Activated T-cell treated with anti-CD3 and anti-CD28 coated beads, Interleukin-2, amount 50 U/mL, for 24 hours (primary cell): ENCODE measurements around the gene ENTPD8.

ENCODE experiments used
- DNase-seq: peaks from one replicate; pipeline ENCODE4 v3.0.0-alpha.2; 2020
- H3K27ac Mint-ChIP-seq: 2 replicates; pipeline ENCODE4 v1.8.0; 2020; ENCODE audit warnings: mild to moderate bottlenecking, mixed read lengths
- H3K27me3 Mint-ChIP-seq: 2 replicates; pipeline ENCODE4 v1.8.0; 2020; ENCODE audit warnings: mixed read lengths
- H3K36me3 Mint-ChIP-seq: 2 replicates; pipeline ENCODE4 v1.8.0; 2020; ENCODE audit warnings: low read depth, mixed read lengths
- H3K4me1 Mint-ChIP-seq: 2 replicates; pipeline ENCODE4 v1.8.0; 2020; ENCODE audit warnings: low read depth, mixed read lengths
- H3K4me3 Mint-ChIP-seq: 2 replicates; pipeline ENCODE4 v1.8.0; 2020; ENCODE audit warnings: mild to moderate bottlenecking, moderate library complexity, mixed read lengths
- H3K9me3 Mint-ChIP-seq: 2 replicates; pipeline ENCODE4 v1.8.0; 2020; ENCODE audit warnings: mixed read lengths

Gene ENTPD8

DNA sequence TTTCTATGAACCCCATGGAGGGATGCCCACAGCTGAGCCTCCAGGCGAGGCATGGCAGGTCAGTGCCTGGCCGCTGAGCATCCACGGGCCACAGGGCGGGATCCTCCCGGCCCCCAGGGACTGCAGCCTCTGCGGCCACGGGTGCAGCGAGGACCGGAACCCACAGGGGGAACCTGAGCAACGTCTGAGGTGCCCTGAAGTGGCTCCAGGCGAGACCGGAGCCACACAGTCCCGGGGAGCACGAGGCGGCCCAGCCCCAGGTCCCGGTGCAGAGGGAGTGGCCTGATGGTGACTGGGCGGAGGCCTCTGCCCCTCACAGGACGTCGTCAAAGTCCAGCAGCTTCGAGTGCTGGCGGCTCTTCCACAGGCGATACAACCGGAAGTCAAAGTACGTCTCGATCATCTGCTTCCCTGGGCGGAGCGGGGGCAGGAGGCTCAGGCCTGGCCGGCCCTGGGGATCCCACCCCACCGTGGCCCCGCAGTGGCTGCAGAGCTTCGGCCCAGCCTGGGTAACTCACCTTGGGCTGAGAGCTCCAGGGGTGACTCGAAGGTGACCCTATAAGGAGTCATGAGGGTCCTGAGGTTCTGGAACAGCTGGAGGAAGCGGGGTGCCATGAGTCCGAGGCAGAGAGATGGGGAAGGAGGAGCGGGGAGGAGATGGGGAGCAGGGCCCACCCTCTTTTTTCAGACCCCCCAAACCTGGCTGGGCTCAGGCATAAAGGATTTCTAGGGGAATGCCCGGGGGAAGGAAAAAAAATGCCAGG lies 8.1 kb upstream of the ENTPD8 start:
- Mint-ChIP-seq H3K27me3 (peaks cover 5% of the 10 kb centered on the region), H3K27ac (no peak overlapping the region), H3K4me3 (no peak overlapping the region), H3K4me1 (peaks cover 33% of the 10 kb centered on the region), H3K9me3 (no peaks in the 10 kb centered on the region), H3K36me3 (peaks cover 34% of the 10 kb centered on the region)
- DNase-seq = no peak

DNA sequence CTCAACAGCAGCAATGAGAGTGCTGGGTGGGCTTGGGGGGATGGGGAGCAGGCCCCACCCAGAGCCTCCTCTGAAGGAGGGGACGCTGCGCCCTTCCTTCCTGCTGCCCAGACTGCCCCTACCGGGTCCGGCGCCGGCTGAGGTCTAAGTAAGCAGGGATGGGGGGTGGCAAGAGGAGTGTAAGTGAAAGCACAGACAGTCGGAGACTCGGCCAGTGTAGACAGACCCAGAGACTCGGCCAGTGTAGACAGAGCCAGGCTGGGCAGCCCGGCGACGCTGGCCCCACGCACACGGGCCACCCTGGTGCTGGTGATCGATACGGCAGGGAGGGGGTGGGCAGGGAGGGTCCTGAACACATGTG lies 7.4 kb upstream of the ENTPD8 start:
- peaks cover 31% of the 10 kb centered on the region for H3K36me3 Mint-ChIP-seq
- H3K9me3 Mint-ChIP-seq = no peaks in the 10 kb centered on the region
- no peak overlapping the region for H3K4me3 Mint-ChIP-seq
- H3K27me3 Mint-ChIP-seq = peaks cover 8% of the 10 kb centered on the region
- peaks cover 30% of the 10 kb centered on the region for H3K4me1 Mint-ChIP-seq
- H3K27ac Mint-ChIP-seq = no peak overlapping the region
- DNase-seq = no peak

DNA sequence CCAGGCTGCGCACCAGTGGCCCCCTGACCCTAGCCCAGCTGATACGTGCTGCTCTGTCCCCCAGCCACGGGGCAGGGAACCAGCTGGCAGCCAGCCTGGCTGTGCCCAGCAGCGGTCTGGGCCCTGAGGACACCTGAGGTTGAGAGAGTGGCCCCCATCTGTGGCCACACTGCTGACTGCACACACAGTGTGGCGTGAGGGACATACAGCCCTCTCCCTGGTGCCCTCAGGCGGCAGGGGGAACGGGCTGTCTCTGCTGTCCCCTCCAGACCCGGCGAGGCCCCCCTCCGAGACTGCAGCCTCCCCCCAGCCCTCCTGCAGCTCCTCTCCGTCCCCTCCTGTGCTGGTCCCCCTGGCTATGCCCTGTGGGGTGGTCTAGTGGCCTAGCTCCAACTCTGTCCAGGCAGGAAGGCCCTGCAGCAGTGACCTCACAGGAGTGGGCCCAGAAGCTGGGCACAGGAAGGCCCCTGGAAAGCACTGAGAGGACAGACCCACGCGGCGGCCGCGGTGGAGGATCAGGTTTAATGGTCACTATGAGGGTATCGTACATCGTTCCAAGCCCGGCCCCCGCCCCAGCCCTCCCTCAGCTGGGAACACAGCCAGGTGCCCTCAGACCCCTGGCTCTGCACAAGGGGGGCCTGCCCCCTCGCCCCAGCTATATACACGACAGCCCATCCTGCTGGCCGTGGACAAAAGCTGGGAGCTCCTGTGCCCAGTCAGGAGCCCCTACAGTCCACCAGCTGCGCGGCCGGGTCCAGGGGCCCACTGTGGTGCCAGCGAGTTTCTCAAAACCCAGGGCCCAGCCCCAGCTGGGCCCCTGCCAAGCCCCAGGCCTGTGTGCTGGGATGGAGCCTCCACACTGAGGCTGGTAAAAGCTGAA lies 6.8 kb upstream of the ENTPD8 start:
- Mint-ChIP-seq H3K27me3 (peaks cover 11% of the 10 kb centered on the region), H3K9me3 (no peaks in the 10 kb centered on the region), H3K27ac (no peak overlapping the region), H3K4me1 (peaks cover 26% of the 10 kb centered on the region), H3K4me3 (no peak overlapping the region), H3K36me3 (peaks cover 27% of the 10 kb centered on the region)
- no peak for DNase-seq

DNA sequence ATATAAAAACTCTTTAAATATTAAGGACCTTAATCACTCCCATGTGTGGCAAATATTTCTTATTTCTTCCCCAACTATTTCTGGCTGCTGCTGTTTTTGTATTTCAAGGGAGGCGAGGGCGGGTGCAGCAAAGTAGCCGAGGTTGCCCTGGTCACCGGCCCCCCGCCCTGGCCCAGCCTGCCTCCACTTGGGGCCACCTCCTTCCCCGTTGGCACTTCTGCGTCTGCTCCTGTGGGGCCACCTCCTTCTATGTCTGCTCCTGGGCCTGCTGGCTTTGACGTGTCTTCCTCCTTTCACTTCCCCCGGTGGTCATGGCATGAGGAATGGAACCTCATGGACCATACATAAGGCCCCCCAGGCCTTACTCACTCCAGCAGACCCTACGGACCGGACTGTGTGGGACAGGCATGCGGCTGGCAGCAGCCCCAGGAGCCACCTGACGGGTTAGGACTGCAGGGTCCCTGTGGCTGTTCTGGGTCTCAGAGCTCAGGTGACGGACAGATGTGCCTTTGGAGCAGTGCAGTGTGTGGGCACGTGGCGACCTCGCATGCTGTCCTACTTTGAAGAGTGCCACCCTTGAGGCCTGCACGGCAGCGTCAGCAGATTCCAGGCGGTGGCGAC lies 5.8 kb upstream of the ENTPD8 start:
- Mint-ChIP-seq H3K4me1 (peaks cover 19% of the 10 kb centered on the region), H3K27me3 (peaks cover 18% of the 10 kb centered on the region), H3K9me3 (no peaks in the 10 kb centered on the region), H3K36me3 (peaks cover 18% of the 10 kb centered on the region), H3K4me3 (no peak overlapping the region), H3K27ac (no peak overlapping the region)
- no peak for DNase-seq

DNA sequence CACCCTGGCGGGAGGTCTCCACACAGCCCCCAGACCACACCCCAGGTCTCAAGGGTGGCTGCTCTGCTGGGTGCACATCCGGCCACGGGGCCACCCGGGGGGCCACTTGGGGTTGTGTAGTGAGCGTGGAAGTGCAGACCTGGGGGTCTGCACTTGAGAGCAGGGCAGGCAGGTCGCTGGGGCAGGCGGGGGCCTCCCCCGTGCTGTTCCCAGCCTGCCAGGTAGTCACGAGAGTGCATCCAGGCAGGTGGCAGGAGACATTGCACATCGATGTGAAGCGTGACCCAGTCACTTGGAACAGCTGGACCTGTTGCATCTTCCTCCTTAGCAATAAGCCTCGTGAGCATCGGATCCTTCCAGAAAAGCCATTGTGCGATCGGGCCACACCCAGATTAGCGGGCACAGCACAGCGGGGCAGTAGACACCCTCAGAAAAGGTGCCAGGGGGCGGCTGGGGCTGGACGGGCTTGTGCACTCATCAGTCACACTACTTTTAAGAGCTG lies 4.8 kb upstream of the ENTPD8 start:
- Mint-ChIP-seq H3K27ac (no peak overlapping the region), H3K27me3 (peaks cover 20% of the 10 kb centered on the region), H3K36me3 (peaks cover 18% of the 10 kb centered on the region)

DNA sequence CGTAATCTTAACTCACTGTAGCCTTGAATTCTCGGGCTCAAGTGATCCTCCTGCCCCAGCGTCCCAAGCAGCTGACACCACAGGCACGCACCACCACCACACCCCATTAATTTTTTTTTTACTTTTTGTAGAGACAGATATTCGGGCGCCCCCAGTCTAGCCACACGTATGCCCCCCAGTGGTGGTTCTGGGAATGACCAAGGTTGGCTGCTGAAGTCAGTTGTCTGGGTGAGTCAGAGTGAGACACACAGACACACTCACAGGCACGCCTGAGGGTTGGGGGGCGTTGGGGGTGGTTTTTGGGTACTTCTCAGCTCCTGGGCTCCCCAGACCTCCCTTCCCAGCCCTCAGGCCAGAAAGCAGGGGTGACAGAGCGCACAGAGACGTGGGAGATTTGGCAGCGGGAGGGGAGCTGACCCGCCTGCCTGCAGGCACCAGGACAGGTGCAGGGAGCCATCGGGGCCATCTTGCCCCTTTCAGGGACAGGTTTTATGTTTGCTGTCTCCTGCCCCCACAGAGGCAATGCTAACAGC lies 4.2 kb upstream of the ENTPD8 start:
- Mint-ChIP-seq H3K4me3 (no peak overlapping the region), H3K27me3 (peaks cover 20% of the 10 kb centered on the region), H3K36me3 (peaks cover 18% of the 10 kb centered on the region), H3K27ac (no peak overlapping the region), H3K9me3 (no peaks in the 10 kb centered on the region), H3K4me1 (peaks cover 21% of the 10 kb centered on the region)
- peak; percentile 89 for DNase-seq

More for the DNA sequence above, 4.8 kb upstream of the ENTPD8 start:
- no peak for DNase-seq
- no peak overlapping the region for H3K4me3 Mint-ChIP-seq
- H3K4me1 Mint-ChIP-seq = peaks cover 21% of the 10 kb centered on the region
- no peaks in the 10 kb centered on the region for H3K9me3 Mint-ChIP-seq

DNA sequence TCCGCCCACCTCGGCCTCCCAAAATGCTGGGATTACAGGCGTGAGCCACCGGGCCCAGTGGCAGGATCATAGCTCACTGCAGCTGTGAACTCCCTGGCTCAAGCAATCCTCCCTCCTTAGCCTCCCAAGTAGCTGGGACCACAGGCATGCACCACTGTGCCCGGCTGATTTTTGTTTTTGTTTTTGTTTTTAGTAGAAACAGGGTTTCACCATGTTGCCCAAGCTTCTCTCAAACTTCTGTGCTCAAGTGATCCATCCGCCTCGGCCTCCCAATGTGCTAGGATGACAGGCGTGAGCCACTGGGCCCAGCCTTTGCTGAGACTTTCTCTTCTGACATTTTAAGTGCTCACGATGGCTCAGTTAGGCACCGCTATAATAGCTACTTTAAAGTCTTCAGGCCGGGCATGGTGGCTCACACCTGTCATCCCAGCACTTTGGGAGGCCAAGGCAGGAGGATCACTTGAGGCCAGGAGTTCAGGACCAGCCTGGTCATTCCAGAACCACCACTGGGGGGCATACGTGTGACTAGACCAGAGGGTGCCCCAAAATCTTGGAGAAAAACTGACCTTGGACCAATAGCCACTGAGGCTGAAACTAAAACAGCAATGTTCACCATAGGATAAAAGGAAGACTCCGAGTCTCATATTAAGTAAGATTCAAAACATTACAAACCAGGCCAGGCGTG lies 3.1 kb upstream of the ENTPD8 start:
- no peak overlapping the region for H3K27ac Mint-ChIP-seq
- peaks cover 20% of the 10 kb centered on the region for H3K27me3 Mint-ChIP-seq
- H3K36me3 Mint-ChIP-seq = peaks cover 9% of the 10 kb centered on the region
- DNase-seq = no peak
- H3K9me3 Mint-ChIP-seq = no peaks in the 10 kb centered on the region
- H3K4me1 Mint-ChIP-seq = peaks cover 18% of the 10 kb centered on the region
- H3K4me3 Mint-ChIP-seq = no peak overlapping the region

DNA sequence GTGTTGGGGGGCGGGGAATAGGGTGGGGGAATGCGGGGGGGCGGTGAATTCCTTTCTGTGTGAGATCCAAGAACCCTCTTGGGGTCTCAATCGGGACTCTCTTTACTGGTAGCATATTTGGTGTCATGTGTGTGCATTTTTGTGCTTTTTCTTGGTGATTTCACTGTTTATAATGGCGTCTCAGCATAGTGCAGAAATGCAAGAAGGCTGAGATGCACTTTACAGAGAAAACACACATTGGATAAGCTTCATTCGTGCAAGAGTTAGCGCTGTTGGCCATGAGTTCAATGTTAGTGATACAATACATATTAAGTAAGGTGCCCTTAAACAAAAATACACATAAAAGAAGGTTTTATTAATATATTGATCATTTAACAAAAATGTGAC lies 771 bp upstream of the ENTPD8 start:
- Mint-ChIP-seq H3K36me3 (no peaks in the 10 kb centered on the region), H3K27me3 (peaks cover 20% of the 10 kb centered on the region), H3K9me3 (no peaks in the 10 kb centered on the region), H3K4me1 (peaks cover 16% of the 10 kb centered on the region), H3K27ac (no peak overlapping the region), H3K4me3 (peak overlapping the region; percentile 49)
- DNase-seq = no peak

DNA sequence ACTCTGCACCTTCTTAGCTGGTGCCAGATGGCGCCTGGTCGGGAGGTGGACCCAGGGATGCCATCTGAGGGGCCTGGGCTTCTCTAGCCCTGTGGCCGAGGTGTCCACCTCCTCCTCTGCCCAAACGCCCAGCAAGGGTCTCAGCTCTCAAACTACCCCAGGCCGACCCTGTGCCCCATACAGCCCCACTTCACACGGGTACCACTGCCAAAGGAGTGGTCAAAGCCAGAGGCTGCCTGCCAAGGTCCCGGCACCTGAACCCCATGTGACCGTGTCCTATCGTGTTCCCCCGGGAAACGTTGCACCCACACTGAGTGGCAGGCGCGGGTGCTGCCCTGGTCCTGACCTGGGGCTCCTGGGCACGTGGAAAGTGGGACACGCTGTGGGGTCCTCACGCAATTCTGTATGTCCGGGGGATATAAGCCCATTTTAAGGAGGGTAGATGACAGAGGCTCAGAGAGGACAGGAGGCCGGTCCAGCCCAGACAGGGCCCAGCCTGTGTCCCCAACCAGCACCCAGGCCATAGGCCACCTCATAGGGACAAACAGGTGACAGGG lies 1.9 kb downstream of the ENTPD8 start:
- Mint-ChIP-seq H3K4me1 (peaks cover 2% of the 10 kb centered on the region), H3K4me3 (no peak overlapping the region), H3K27ac (no peak overlapping the region), H3K9me3 (no peaks in the 10 kb centered on the region), H3K36me3 (no peaks in the 10 kb centered on the region), H3K27me3 (peaks cover 15% of the 10 kb centered on the region)
- no peak for DNase-seq

DNA sequence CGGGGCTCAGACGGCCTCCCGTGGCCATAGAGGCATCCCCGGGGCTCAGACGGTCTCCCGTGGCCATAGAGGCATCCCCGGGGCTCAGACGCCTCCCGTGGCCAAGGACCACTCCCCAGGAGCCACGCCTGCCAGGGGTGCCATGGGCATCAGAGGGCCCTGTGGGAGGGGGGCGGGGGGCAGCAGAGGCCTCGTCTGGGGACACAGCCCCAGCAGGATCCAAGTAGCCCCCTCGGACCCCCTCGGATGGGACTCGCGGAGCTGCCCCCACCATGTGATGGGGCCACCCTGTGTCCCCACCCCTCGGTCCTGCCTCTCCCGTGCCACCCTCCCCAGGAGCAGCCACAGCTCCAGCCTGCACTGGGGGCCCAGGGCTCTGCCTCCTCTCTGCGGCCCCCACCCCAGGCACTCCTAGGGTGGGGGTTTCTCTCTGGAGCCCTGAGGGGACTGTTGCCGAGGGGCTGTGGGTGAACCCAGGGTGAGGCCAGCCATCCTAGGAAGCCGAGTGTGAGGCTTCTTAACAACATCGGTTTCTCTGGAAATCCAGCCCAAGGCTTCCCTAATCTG lies 2.5 kb downstream of the ENTPD8 start:
- DNase-seq = no peak
- Mint-ChIP-seq H3K9me3 (no peaks in the 10 kb centered on the region), H3K4me1 (peaks cover 2% of the 10 kb centered on the region)

DNA sequence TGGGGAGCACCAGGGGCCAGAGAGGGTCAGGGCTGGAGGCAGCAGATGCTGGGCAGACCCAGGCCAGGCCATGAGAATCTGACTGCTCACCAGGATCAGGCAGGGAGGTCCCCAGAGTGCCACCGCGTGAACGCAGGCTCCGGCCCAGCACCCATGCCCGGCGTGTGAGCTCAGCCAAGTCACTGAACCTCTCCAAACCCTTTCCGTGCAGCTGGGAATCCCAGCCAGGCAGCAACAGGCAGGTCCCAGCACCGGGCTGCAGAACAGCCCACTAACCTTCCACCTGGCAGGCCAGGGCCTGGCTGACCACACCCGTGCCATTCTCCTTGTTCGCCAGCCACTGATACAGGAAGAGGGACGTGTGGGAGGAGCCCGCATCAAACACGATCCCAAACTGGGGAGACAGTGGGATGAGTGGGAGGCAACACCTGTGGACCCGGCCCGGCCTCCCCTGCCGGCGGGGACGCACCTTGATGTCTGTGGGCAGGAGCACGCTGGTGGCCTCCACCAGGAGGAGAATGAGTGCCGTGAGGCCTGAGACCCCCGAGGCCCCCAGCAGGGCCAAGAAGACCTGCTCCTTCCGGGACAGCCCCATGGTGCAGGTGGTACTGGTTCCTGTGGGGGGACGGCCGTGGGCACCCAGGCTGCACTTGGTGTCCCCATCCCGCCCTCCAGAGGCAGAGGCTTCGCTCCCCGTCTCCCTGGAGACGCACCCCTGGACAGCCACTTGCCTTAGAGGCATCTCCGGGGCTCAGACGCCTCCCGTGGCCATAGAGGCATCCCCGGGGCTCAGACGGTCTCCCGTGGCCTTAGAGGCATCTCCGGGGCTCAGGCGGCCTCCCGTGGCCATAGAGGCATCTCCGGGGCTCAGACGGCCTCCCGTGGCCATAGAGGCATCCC lies 3.2 kb downstream of the ENTPD8 start:
- DNase-seq = no peak
- H3K4me3 Mint-ChIP-seq = no peak overlapping the region
- no peak overlapping the region for H3K27ac Mint-ChIP-seq
- peaks cover 2% of the 10 kb centered on the region for H3K4me1 Mint-ChIP-seq
- no peaks in the 10 kb centered on the region for H3K36me3 Mint-ChIP-seq
- peaks cover 9% of the 10 kb centered on the region for H3K27me3 Mint-ChIP-seq
- H3K9me3 Mint-ChIP-seq = no peaks in the 10 kb centered on the region

More for the DNA sequence above, 2.5 kb downstream of the ENTPD8 start:
- no peak overlapping the region for H3K27ac Mint-ChIP-seq
- H3K4me3 Mint-ChIP-seq = no peak overlapping the region
- H3K36me3 Mint-ChIP-seq = no peaks in the 10 kb centered on the region
- peaks cover 13% of the 10 kb centered on the region for H3K27me3 Mint-ChIP-seq

DNA sequence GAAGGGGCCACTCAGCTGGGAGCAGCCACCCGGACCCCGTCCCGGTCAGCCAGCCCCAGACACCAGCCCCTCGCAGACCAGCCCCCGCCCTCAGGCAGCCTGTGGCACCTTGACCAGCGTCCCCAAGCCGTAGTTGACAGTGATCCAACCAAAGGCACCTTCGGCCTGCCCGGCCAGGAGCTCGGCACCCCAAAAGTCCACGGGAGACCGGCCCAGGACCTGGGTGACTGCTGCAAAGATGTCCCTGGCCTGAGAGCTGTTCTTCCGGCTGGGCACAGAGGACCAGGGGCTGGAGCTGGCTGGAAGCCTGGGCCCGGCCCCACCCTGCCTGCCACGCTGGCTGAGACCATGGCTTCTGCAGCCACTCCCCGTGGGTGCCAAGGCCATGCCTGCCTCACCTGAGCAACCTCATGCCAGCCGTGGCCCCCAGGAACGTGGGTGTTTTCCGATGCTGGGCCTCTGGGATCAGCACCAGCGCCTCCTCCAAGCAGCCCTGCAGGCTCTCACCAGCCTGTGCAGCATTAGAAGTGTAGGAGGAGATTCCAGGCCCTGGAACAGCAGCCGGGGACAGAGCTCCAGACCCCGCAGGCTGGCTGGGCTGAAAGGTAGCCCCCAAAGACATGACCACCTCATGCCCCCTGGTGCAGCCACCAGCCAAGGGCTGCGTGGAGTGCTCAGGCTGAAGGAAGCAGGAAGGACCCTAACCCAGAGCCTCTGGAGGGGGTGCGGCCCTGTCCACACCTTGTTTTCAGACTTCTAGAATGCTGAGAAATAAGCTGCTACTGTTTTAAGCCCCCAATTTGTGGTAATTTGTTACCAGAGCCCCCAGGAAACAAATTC lies 4.2 kb downstream of the ENTPD8 start:
- Mint-ChIP-seq H3K4me3 (no peak overlapping the region), H3K36me3 (no peaks in the 10 kb centered on the region), H3K4me1 (peaks cover 2% of the 10 kb centered on the region), H3K27ac (no peak overlapping the region), H3K27me3 (peaks cover 2% of the 10 kb centered on the region), H3K9me3 (no peaks in the 10 kb centered on the region)
- no peak for DNase-seq
